C4-2B (cell line): ENCODE measurements around the gene HAPLN3.
"Not testable (repeated sequence)": the region's sequence is repeated elsewhere in the genome, so short reads cannot be mapped to it uniquely, and the experiment has no call there.

ENCODE experiments used
- H3K27ac ChIP-seq: fragments of 450-650 bp; 2 replicates; pipeline ENCODE4 v1.5.1; 2017
- ZFX ChIP-seq: fragments of 450-650 bp; IDR thresholded peaks from 2 replicates; pipeline ENCODE4 v1.6.1; 2017
- TF ChIP-seq, protein P1 (sequence below): fragments of 450-650 bp; conservative IDR thresholded peaks from 2 replicates; pipeline ENCODE4 v1.5.1; 2017; ENCODE audit warnings: mild to moderate bottlenecking

Gene HAPLN3, protein sequence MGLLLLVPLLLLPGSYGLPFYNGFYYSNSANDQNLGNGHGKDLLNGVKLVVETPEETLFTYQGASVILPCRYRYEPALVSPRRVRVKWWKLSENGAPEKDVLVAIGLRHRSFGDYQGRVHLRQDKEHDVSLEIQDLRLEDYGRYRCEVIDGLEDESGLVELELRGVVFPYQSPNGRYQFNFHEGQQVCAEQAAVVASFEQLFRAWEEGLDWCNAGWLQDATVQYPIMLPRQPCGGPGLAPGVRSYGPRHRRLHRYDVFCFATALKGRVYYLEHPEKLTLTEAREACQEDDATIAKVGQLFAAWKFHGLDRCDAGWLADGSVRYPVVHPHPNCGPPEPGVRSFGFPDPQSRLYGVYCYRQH

DNA sequence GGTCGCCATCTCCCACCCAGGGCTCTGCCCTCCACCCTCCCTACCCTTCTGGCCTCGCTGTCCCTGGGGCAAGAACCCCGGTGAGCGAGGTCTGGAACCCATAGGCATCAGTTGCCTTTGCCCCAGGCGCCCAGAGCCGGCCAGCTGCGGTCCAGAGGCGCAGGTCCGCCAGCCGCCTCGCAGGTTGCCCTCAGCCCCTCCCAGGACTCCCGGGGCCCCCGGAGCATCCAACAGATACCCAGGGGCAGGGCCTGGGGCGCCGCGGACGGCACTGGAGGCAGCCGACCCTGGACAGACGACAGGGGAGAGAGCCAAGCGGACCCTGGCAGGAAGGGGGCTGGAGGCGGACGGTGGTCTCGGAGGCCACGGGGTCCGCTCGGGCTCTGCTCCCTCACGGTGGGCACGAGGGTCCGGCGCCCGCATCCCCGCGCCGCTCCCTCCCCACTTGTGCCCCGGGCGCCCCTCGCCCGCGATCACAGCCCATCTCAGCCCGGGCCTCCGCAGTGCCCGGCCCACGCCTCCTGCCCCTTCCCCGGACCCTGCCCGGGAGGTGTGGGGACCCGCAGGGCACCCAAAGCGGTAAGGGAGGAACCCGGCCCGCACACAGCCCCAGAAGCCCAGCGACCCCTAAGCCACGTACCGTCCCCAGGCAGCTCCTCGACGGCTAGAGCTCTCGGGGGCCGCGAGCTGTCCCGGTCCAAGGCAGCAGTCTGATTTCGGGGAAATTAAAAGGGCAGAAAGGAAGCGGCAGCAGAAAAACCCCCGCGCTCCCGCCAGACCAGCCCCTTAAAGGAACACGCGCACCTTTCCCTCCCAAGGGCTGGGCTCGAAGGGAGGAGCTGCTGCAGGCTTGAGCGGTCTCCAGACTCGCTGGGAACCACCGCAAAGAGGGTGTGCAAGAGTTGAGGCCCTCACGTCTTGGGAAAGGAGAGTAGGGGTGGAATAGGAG is at the start of gene HAPLN3:
HAPLN3 (minus strand) TSS at position 726 of the 949 bp plus-strand sequence. CDS start 8,246 bp downstream, outside the sequence.
- no peak within 1 kb of the TSS for H3K27ac ChIP-seq
- TF ChIP-seq ZFX, result no peak
- TF ChIP-seq, protein P1, sequence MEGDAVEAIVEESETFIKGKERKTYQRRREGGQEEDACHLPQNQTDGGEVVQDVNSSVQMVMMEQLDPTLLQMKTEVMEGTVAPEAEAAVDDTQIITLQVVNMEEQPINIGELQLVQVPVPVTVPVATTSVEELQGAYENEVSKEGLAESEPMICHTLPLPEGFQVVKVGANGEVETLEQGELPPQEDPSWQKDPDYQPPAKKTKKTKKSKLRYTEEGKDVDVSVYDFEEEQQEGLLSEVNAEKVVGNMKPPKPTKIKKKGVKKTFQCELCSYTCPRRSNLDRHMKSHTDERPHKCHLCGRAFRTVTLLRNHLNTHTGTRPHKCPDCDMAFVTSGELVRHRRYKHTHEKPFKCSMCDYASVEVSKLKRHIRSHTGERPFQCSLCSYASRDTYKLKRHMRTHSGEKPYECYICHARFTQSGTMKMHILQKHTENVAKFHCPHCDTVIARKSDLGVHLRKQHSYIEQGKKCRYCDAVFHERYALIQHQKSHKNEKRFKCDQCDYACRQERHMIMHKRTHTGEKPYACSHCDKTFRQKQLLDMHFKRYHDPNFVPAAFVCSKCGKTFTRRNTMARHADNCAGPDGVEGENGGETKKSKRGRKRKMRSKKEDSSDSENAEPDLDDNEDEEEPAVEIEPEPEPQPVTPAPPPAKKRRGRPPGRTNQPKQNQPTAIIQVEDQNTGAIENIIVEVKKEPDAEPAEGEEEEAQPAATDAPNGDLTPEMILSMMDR, result no peak

DNA sequence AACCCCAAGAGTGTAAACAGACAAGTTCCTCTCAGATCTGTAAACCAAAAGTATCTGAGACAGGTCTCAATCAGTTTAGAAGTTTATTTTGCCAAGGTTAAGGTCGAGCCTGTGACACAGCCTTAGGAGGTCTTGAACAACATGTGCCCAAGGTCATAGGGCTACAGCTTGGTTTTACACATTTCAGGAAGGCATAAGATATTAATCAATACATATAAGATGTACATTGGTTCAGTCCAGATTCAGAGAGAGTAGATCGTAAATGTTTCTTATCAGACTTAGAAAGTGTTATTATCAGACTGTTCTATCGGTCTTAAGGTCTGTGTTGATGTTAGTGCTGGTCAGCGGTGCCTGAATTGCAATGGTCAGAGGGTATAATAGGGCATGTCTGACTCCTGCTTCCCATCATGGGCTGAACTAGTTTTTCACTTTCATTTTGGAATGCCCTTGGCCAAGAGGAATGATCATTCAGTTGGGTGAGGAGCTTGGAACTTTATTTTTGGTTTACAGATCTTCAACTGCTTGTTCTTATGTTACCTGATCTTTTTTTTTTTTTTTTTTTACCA is 44.8 kb upstream of the HAPLN3 start:
- TF ChIP-seq, protein P1, result no peak
- no peak for TF ChIP-seq ZFX
- H3K27ac ChIP-seq, result no peak overlapping the region

DNA sequence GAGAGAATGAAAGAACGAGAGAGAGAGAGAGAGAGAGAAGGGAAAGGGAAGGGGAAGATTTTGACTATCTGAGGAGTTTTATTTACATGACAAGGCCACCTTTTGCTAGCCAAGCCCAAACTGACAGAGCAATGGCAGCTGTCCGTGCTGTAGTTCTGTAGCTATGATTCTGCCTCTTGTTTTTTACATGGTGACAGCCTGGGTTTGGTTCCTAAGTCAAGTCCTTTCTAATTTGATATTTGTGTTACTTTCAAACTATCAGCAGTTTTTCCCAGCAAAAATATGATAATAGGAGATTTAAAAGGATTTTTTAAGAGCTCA is 44.1 kb upstream of the HAPLN3 start:
- TF ChIP-seq ZFX, result no peak
- TF ChIP-seq, protein P1, result no peak
- no peak overlapping the region for H3K27ac ChIP-seq

DNA sequence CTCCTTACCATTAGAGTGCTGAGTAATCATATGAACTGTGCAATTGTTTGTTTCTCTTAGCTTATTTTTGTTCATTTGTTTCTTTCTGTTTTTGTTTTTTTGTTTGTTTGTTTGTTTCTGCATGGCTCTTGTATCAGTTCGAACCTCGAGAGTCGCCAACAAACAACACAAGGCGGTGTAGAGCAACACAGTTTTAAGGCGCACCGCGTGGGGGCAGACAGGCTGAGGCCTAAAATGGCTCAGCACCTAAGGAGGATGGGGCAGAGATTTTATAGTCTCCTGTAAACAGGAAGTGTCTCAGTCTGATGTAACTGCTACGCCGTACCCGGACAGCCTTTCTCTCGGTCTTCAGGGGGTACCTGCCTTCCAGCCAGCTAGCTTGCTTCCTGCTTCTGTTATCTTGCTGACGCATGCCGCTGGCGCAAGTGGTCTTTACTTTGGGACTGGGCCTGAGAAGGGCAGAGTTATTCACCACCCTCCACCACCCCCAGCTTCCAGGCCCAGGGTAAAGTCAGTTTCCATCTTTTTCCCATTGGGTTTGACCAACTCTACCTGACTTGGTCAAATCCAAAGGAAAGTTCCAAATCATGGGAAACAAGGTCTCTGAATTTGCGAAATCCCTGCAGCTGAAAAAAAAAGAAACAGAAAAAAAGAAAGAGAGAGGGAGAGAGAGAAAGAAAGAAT is 43.6 kb upstream of the HAPLN3 start:
- TF ChIP-seq, protein P1, result no peak
- no peak for TF ChIP-seq ZFX

DNA sequence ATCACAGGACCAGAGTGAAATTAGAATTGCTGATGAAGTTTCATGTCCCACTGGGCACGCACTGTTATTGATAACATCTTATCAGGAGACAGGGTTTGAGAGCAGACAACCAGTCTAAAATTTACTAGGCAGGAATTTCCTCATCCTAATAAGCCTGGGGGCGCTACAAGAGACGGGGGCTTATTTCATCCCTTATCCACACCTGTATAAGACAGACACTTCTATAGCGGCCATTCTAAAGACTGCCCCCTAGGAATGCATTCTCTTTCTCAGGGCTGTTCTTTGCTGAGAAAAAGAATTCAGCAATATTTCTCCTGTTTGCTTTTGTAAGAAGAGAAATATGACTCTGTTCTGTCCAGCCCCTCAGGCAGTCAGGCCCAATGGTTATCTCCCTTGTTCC is 39.1 kb upstream of the HAPLN3 start:
- not testable (repeated sequence) for H3K27ac ChIP-seq

More for the DNA sequence above, 43.6 kb upstream of the HAPLN3 start:
- H3K27ac ChIP-seq, result no peak overlapping the region

DNA sequence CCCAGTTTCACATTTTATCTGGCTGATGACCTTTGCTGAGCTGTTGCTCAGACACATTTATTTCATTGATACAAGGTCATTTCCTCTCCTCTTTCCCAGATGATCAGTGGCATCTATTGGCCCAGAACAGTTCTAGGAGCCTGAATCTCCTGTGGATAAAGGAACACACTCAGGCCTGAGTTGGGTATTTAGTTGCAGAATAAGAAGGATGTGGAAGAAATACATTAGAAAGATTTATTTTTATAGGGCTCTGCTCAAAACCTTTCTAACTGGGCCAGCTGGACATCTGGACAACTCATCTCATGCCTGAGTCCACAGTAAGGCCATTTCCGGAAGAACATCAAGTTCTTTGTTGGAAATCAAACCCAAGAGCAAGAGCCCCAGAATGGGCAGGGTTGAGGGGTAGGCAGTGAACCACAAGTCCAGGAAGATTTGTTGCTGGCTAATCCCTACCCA is 37.6 kb upstream of the HAPLN3 start:
- H3K27ac ChIP-seq, result no peak overlapping the region
- TF ChIP-seq ZFX, result no peak
- TF ChIP-seq, protein P1, result no peak

DNA sequence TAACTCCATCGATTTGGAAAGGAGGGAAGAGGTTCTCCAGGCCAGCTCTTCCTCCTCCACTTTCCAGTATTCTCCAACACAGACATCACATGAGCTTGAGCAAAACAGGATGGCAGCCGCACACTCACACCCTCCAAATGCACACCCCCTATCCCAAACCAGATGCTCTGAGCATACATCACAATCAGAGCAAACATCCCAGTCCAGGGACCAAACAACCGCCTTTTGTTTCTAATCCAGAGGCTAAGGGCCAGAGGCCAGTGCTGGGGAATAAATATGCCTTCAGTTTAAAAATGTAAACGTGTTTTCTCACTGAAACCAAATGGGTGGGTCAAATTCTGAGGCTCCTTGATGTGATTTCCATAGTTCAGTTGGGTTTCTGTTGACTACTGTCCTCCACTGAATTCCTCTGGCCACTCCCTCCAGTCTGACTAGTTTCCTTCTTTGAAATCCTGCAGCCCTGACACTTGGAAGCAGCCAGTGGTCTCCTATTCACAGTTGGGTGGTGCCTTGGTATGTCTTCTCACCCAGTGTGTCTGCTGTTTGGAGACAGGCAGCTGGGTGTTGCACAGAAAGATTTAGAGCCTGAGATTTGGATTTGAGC is 37.0 kb upstream of the HAPLN3 start:
- TF ChIP-seq, protein P1, result no peak
- TF ChIP-seq ZFX, result no peak
- no peak overlapping the region for H3K27ac ChIP-seq
